Bronchial epithelial cell (primary cell): ENCODE measurements around the gene SLC16A3. TPM values are rescaled to one million over a fixed set of nuclear protein-coding genes. Genes with fewer than 3 reads are reported as not detected.
A peak's percentile ranks its signal among the peaks of the same experiment; 100 is the strongest.

Source experiments
- DNase-seq: peaks from one replicate; pipeline ENCODE4 v3.0.0-alpha.2; 2010; ENCODE audit warnings: low read depth
- FAIRE-seq: peaks from 2 replicates; lab custom pipeline; 2011; peaks lifted over from hg19 to GRCh38; lab: Jason Lieb, UNC
- H3K27me3 ChIP-seq: 2 replicates; pipeline ENCODE4 v1.5.1; 2011; ENCODE audit warnings: low read length; ENCODE audit not compliant: control insufficient read depth, insufficient read depth
- H3K36me3 ChIP-seq: 2 replicates; pipeline ENCODE4 v1.5.1; 2011; ENCODE audit warnings: low read length; ENCODE audit not compliant: control insufficient read depth, insufficient read depth
- H3K4me3 ChIP-seq: 2 replicates; pipeline ENCODE4 v1.5.1; 2011; ENCODE audit warnings: mild to moderate bottlenecking, low read depth, low read length, control low read depth
- total RNA-seq: library from RNA; depleted of rRNA; stranded (reverse); fragments of >200 nt; gene quantifications from 2 replicates; pipeline ENCODE4 v1.2.1, GENCODE V29; 2014
- TF ChIP-seq, protein P1 (sequence below): IDR thresholded peaks from 2 replicates; pipeline ENCODE4 v1.5.1; 2011; ENCODE audit warnings: mild to moderate bottlenecking, moderate library complexity, low read length, control low read depth, inconsistent platforms; ENCODE audit not compliant: insufficient read depth, severe bottlenecking

Gene SLC16A3
- total RNA-seq, 1 donor from 2014 or later: 162 TPM

DNA sequence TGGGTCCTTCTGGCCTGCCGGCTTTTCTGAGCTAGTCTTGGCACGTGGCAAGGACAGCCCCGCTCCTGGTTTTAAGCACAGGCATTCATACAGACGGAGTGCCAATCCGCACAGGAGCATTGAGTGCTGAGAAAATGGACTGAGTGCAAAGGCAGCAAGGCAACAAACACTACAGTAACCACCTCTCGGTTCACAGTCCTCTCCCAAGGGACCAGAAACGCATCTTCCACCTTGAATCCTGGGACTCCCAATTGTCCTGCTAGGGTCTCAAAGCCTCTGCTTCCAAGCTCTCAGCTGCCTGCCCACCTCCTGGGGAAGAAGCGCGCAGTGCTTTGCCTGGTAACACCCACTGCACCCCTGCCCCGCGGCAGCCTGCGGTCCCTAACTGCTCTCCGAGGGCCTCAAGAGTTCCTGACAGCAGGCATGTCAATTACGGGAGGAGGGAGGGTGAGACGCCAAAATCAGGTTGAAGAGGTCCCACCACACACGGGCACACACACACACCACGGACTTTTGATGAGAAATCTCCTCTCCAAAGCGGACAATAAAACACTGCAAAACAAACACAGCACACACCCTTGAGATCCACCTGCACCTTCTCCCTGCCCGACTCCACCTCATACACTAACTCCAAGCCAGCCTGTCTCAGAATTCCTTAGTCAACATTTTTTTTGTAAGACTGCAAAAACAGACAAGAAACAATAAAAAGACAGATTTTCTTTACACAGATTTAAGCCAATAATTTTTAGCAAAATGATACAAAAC lies 15.0 kb downstream of the SLC16A3 start:
- TF ChIP-seq, protein P1, sequence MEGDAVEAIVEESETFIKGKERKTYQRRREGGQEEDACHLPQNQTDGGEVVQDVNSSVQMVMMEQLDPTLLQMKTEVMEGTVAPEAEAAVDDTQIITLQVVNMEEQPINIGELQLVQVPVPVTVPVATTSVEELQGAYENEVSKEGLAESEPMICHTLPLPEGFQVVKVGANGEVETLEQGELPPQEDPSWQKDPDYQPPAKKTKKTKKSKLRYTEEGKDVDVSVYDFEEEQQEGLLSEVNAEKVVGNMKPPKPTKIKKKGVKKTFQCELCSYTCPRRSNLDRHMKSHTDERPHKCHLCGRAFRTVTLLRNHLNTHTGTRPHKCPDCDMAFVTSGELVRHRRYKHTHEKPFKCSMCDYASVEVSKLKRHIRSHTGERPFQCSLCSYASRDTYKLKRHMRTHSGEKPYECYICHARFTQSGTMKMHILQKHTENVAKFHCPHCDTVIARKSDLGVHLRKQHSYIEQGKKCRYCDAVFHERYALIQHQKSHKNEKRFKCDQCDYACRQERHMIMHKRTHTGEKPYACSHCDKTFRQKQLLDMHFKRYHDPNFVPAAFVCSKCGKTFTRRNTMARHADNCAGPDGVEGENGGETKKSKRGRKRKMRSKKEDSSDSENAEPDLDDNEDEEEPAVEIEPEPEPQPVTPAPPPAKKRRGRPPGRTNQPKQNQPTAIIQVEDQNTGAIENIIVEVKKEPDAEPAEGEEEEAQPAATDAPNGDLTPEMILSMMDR: no peak
- Histone ChIP-seq H3K36me3 (peaks cover 49% of the 10 kb centered on the region), H3K27me3 (no peaks in the 10 kb centered on the region), H3K4me3 (no peak overlapping the region)
- DNase-seq: peak; percentile 41
- FAIRE-seq: no peak

DNA sequence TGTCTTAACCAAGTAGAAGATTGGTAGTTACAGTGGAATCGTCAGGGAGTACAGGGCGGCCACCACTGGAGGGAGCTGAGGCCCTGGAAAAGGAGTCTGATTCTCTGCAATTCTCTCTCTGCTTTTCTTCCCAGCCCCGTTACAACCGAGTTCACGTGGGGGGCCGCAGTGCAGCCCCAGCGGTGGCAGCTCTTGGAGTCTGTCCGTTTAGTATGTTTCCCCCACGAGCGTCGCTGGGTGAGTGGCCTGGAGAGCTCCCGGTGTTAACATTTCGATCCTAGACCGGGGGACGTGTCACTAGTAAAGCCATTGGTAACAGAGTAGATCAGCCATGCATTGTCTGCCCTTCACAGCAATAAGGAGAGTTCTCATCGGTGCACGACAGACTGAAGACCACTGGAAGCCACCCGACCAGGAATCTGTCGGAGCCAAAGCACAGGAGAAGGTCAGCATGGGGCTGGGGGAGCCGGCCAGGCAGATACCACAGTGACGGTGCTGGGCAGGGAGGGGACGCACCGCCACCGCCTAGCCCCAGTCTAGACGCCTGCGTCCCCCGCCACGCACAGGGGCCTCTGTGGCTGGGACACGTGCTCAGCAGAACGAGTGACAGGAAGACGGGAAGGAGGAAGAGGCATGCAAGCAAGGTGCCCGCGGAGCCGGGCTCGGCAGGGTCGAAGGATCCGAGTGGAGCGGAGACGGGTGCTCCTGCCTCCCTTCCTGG lies 15.7 kb downstream of the SLC16A3 start:
- H3K36me3 ChIP-seq: peaks cover 52% of the 10 kb centered on the region
- H3K27me3 ChIP-seq: no peaks in the 10 kb centered on the region
- no peak overlapping the region for H3K4me3 ChIP-seq
- TF ChIP-seq, protein P1: peak; percentile 50
- DNase-seq: no peak
- no peak for FAIRE-seq

DNA sequence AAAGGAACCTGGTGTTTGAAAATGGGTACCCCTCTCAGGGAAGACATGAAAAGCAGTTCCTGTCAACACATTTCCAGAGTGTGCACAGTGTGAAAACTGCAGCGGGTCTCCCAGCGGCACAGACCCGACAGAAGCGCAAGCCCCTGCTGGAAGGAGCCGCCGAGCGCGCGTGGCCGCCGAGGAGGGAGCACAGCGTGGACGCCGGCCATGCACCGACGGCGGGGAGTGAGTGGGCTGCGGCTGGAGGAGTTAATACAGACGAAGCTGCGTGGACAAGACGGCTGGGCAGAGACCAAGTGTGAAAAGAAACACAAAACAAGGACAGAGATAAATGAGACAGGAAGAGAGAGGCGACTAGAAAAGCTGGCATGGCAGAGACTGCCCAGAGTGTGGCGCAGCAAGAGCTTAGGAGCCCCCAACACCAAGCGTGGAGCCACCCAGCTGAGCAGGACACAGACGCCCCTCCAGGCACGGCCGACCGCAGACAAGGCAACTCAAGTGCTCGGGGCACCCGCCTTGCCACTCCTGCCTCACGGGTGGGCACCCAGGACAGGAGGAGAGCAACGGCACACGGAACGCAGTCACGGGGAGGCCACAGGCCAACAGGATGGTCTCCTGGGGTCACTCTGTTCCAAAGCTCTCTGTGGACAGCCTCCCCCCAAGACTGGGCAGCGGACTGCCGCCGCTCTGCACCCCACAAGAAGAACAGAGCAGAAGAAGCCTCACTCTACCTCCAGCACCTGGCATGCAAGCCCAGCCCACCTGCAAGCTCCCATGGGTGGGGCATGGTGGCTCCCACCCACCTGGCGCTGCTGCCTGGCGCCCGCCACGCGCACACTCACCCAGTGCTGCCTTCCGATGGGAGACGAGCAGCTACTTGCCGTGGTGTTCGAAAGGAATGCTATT lies 16.5 kb downstream of the SLC16A3 start:
- Histone ChIP-seq H3K27me3 (no peaks in the 10 kb centered on the region), H3K4me3 (no peak overlapping the region), H3K36me3 (peaks cover 57% of the 10 kb centered on the region)
- TF ChIP-seq, protein P1: no peak
- FAIRE-seq (no peak), DNase-seq (peak; percentile 25)

DNA sequence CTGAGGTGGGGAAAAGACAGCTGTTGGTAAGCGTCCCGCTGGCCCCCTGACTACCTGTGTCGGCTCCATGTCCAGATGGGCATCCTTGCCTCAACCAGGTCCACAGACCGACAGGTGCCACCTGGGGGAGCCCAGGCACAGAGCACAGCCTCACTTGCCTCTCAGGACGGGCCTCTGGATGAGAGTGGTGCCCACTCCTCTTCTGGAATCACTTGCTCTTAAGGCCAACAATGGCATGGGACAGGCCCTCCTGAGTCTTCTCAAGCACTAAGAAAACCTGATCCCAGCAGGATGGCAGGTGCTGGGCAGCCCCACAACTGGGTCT lies 17.2 kb downstream of the SLC16A3 start:
- Histone ChIP-seq H3K27me3 (no peaks in the 10 kb centered on the region), H3K4me3 (no peak overlapping the region), H3K36me3 (peaks cover 63% of the 10 kb centered on the region)
- TF ChIP-seq, protein P1: no peak
- no peak for FAIRE-seq
- DNase-seq: no peak

DNA sequence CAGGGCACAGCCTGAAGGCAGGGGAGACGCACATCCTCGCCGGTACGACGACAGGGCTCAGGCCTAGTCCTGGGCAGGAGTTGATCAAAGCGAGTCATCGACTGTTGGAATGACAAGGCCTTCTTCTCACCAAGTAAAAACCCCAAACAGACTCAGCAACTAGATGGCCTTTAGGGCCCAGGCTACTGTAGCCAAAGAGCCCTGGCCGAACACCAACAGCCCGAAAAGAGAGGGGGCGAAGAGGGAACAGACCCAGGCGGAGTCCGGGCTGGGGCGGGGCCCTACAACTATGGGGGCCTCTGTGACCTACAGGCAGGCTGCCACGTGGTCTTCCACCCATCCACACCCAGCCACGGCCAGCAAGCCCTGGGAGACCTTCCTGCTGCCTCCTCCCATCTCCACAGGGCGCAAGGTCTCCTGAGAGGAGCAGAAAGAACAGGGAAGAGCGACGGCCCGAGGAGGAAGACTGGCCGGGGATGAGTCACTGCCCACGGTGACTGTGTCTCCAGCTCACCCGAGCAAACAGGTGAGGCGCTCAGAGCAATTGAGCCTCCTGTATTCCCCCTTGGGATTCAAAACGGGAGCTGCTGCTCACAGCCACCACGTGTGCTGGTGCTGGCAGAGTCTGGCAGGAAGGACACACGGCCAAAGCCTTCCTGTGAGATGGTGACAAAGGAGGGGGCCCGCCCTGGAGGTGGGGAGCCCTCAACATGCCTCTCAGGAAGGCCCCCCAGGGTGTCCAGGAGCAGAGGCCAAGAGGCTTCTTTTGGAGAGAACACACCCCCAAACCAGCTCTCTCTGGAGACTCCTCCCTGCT lies 17.7 kb downstream of the SLC16A3 start:
- H3K4me3 ChIP-seq: no peak overlapping the region
- DNase-seq (peak; percentile 88), FAIRE-seq (peak; percentile 88)
- H3K36me3 ChIP-seq: peaks cover 69% of the 10 kb centered on the region
- no peaks in the 10 kb centered on the region for H3K27me3 ChIP-seq
- TF ChIP-seq, protein P1: no peak
